Ovary (tissue), 3 donors: ENCODE measurements around the gene NT5C1A.

Source experiments
- EP300 ChIP-seq: sonication (generic); formaldehyde crosslinking; IDR thresholded peaks from one replicate; pipeline ENCODE4 v1.6.1; 2017; ENCODE audit warnings: antibody characterized with exemption
- POLR2A ChIP-seq: fragments of 450-650 bp; IDR thresholded peaks from one replicate; pipeline ENCODE4 v1.6.1; 2017; ENCODE audit warnings: antibody characterized with exemption, mild to moderate bottlenecking, moderate library complexity
- TF ChIP-seq, protein P1 (sequence below), 3 donors: fragments of 450-650 bp in 2 of 3; fragments of 200-600 bp in 1 of 3; IDR thresholded peaks; one replicate each; pipeline versions ENCODE4 v1.5.1 to v1.8.0; 2016 to 2022; ENCODE audit warnings: antibody characterized with exemption in 3 of 3, mild to moderate bottlenecking in 1 of 3
- donor health status: DM: no; HTN: no; CAD: no.

DNA sequence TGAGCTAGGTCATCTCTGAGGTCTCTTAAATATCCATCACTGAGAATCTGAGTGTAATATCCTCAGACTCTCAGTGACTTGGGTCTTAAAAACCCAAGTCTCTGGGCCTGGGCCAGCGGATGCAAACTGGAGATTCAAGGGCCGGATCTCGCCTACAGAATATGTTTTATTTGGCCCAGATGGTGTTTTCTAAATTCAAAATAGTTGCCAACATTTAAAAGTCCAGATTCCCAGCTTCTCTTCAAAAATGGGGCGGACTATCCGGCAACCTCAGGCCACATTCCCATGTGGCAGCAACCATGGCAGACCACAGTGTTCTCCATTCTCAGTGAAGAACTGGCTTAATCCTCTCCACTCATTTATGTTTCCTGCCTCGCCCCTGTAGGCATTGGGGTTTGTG lies 19.8 kb downstream of the NT5C1A start:
- TF ChIP-seq POLR2A = no peak
- TF ChIP-seq, protein P1, sequence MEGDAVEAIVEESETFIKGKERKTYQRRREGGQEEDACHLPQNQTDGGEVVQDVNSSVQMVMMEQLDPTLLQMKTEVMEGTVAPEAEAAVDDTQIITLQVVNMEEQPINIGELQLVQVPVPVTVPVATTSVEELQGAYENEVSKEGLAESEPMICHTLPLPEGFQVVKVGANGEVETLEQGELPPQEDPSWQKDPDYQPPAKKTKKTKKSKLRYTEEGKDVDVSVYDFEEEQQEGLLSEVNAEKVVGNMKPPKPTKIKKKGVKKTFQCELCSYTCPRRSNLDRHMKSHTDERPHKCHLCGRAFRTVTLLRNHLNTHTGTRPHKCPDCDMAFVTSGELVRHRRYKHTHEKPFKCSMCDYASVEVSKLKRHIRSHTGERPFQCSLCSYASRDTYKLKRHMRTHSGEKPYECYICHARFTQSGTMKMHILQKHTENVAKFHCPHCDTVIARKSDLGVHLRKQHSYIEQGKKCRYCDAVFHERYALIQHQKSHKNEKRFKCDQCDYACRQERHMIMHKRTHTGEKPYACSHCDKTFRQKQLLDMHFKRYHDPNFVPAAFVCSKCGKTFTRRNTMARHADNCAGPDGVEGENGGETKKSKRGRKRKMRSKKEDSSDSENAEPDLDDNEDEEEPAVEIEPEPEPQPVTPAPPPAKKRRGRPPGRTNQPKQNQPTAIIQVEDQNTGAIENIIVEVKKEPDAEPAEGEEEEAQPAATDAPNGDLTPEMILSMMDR (IDR thresholded peaks at IDR 0.05) = no peak
- no peak for TF ChIP-seq EP300
